ENCODE measurements around the gene FAF1. TPM values are rescaled to one million over a fixed set of nuclear protein-coding genes. Genes with fewer than 3 reads are reported as not detected.

The FAF1 gene
- total RNA-seq, 1 donor from 2014 or later: 54.3 TPM

DNA sequence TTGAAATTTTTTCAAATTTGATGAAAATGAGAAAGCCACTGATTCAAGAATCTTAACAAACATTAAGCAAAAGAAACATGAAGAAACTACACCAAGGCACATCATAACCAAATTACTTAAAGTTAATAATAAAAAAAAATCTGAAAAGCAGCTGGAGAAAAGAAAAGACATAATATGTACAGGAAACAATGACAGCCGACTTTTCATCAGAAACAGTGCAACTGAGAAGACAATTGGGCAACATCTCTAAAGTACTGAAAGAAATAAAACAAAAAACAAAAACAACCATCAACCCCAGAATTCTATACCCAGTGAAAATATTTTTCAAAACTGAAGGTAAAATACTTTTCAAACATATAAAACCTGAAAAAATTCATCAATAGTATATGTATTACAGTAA lies 463.1 kb downstream of the FAF1 start:
- peaks cover 5% of the 10 kb centered on the region for H3K9me3 Mint-ChIP-seq (ENCODE audit: unreplicated experiment)

DNA sequence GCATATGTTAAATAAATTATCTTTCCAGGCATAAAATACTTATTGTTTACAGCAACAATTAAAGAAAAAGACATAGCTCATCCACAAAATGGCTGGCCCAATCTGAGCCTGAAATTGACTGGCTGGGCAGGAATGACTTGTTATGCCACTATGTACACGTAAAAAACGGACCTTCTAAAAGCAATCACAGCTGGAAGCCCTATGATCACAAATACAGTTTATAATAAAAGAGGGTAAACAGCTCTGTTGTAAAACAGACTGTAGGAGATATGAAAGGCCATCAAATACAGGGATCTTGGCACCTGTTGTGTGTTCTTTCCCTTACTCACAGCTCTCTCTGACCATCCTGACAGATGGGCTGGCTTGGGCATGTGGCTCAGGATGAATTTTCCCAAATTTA lies 466.4 kb downstream of the FAF1 start:
- peaks cover 5% of the 10 kb centered on the region for H3K9me3 Mint-ChIP-seq (ENCODE audit: unreplicated experiment)
- H3K4me1 Mint-ChIP-seq (ENCODE audit: unreplicated experiment): no peaks in the 10 kb centered on the region
- no peak for DNase-seq (ENCODE audit: low spot score)
- no peak overlapping the region for H3K4me3 Mint-ChIP-seq (ENCODE audit: unreplicated experiment)
- TF ChIP-seq, protein P1, sequence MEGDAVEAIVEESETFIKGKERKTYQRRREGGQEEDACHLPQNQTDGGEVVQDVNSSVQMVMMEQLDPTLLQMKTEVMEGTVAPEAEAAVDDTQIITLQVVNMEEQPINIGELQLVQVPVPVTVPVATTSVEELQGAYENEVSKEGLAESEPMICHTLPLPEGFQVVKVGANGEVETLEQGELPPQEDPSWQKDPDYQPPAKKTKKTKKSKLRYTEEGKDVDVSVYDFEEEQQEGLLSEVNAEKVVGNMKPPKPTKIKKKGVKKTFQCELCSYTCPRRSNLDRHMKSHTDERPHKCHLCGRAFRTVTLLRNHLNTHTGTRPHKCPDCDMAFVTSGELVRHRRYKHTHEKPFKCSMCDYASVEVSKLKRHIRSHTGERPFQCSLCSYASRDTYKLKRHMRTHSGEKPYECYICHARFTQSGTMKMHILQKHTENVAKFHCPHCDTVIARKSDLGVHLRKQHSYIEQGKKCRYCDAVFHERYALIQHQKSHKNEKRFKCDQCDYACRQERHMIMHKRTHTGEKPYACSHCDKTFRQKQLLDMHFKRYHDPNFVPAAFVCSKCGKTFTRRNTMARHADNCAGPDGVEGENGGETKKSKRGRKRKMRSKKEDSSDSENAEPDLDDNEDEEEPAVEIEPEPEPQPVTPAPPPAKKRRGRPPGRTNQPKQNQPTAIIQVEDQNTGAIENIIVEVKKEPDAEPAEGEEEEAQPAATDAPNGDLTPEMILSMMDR (IDR thresholded peaks at IDR 0.05; ENCODE audit: unreplicated experiment): no peak
- no peak overlapping the region for H3K27ac Mint-ChIP-seq (ENCODE audit: unreplicated experiment)
- H3K27me3 Mint-ChIP-seq (ENCODE audit: unreplicated experiment): peaks cover 2% of the 10 kb centered on the region
- peaks cover 36% of the 10 kb centered on the region for H3K36me3 Mint-ChIP-seq (ENCODE audit: low read depth, unreplicated experiment)

More for the DNA sequence above, 463.1 kb downstream of the FAF1 start:
- no peaks in the 10 kb centered on the region for H3K4me1 Mint-ChIP-seq (ENCODE audit: unreplicated experiment)
- DNase-seq (ENCODE audit: low spot score): no peak
- TF ChIP-seq, protein P1 (IDR thresholded peaks at IDR 0.05; ENCODE audit: unreplicated experiment): no peak
- peaks cover 1% of the 10 kb centered on the region for H3K27me3 Mint-ChIP-seq (ENCODE audit: unreplicated experiment)
- H3K27ac Mint-ChIP-seq (ENCODE audit: unreplicated experiment): no peak overlapping the region
- peaks cover 18% of the 10 kb centered on the region for H3K36me3 Mint-ChIP-seq (ENCODE audit: low read depth, unreplicated experiment)
- H3K4me3 Mint-ChIP-seq (ENCODE audit: unreplicated experiment): no peak overlapping the region

DNA sequence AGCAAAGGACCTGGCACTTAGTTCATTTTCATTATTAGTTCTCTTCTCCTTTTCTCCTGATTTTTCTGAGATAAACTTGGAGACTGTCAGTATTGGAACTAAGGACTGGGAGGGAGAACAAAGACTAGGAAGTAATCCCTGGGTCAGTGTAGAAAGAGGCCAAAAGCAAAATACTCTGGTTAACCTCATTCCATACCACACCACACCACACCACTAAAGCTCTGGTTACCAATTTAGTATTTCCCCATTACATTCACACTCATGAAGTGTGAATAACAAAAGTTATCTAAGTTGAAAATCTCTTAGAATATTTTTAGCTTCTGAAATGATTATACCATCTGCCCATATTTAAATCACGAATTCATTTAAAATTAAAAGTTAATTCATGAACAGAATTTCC lies 467.9 kb downstream of the FAF1 start:
- no peak for DNase-seq (ENCODE audit: low spot score)
- no peak overlapping the region for H3K27ac Mint-ChIP-seq (ENCODE audit: unreplicated experiment)

DNA sequence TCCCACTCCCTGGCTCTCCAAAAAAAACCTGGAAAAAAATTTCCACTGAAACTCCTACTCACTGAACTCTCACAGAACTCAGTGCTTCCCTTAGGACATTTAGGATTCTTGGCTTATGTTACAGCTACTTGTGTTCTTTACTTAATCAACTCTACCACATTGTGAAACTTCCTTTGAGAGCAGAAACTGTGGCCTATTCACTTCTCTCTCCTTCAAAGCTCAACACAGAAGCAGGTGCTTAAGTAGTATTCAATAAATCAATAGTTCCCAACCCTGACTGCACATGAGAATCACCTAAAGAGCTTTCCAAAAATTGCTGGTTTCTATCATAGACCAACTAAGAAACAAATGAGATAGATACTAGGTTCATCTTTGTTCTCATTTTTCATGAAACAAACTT lies 468.9 kb downstream of the FAF1 start:
- DNase-seq (ENCODE audit: low spot score): no peak
- Mint-ChIP-seq H3K36me3 (ENCODE audit: low read depth, unreplicated experiment) (peaks cover 20% of the 10 kb centered on the region), H3K27me3 (ENCODE audit: unreplicated experiment) (peaks cover 2% of the 10 kb centered on the region), H3K9me3 (ENCODE audit: unreplicated experiment) (peaks cover 3% of the 10 kb centered on the region), H3K4me1 (ENCODE audit: unreplicated experiment) (no peaks in the 10 kb centered on the region), H3K27ac (ENCODE audit: unreplicated experiment) (no peak overlapping the region), H3K4me3 (ENCODE audit: unreplicated experiment) (no peak overlapping the region)
- TF ChIP-seq, protein P1 (IDR thresholded peaks at IDR 0.05; ENCODE audit: unreplicated experiment): no peak

More for the DNA sequence above, 467.9 kb downstream of the FAF1 start:
- Mint-ChIP-seq H3K4me3 (ENCODE audit: unreplicated experiment) (no peak overlapping the region), H3K4me1 (ENCODE audit: unreplicated experiment) (no peaks in the 10 kb centered on the region), H3K36me3 (ENCODE audit: low read depth, unreplicated experiment) (peaks cover 27% of the 10 kb centered on the region), H3K27me3 (ENCODE audit: unreplicated experiment) (peaks cover 2% of the 10 kb centered on the region), H3K9me3 (ENCODE audit: unreplicated experiment) (peaks cover 5% of the 10 kb centered on the region)
- TF ChIP-seq, protein P1 (IDR thresholded peaks at IDR 0.05; ENCODE audit: unreplicated experiment): no peak

DNA sequence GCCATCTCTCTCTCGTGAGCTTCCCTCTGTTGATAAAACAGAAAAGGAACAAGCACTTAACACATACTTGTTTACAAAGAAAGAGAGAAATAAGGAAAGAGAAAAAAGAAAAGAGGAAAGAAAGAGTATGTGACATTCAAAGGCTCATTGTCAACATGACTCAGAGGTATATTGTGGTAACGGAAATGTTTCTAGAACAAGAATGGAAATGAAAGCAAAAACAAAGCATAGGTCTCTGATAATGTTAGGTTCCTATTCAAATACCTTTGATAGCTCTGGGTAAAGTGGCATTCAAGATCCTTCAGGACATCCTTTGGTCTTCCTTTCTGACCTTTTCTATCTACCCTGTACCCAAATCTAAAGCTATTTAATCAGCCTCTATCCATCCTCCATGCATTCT lies 469.4 kb downstream of the FAF1 start:
- TF ChIP-seq, protein P1 (IDR thresholded peaks at IDR 0.05; ENCODE audit: unreplicated experiment): no peak
- Mint-ChIP-seq H3K4me1 (ENCODE audit: unreplicated experiment) (no peaks in the 10 kb centered on the region), H3K27me3 (ENCODE audit: unreplicated experiment) (peaks cover 2% of the 10 kb centered on the region), H3K27ac (ENCODE audit: unreplicated experiment) (no peak overlapping the region), H3K36me3 (ENCODE audit: low read depth, unreplicated experiment) (peaks cover 18% of the 10 kb centered on the region), H3K4me3 (ENCODE audit: unreplicated experiment) (no peak overlapping the region), H3K9me3 (ENCODE audit: unreplicated experiment) (no peaks in the 10 kb centered on the region)
- no peak for DNase-seq (ENCODE audit: low spot score)

Data from endothelial cell (in vitro differentiated cells).